A204.1 (cell line): ENCODE results near the gene ANKRD53.

Experiments
- FAIRE-seq: peaks from 2 replicates; lab custom pipeline; 2012; peaks lifted over from hg19 to GRCh38; lab: Jason Lieb, UNC

Gene ANKRD53

GRCh38 chr2:70943205-70943871 is 35.1 kb upstream of the ANKRD53 start:
- FAIRE-seq, result no peak

GRCh38 chr2:70944111-70944690 is 34.2 kb upstream of the ANKRD53 start:
- FAIRE-seq, result no peak

DNA sequence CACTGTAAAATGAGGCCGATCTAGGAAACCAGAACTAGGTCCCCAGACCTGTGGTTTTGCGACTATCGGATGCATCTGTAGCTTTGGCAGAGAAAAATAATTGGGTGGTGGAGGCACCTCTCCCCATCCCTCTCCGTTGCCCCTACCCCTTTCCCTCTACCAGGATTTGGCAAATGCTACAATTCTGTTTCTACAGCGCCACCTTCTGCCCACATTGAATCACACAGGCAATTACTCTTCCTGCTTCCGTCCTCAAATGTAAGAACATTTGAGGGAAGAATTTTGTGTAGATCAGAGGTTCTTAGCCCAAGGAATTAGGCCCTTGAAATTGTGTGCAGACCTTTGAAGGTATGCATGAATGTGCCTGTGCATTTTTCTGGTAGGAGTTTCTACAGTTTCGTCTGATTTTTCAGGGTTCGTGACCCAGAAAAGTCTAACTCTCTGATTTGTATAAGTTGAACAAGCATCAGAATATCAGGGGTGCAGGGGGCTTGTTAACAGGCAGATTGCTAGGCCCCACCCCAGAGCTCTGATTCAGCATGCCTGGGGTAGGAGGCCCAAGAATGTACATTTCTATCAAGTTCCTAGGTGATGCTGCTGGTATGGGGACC is 31.5 kb upstream of the ANKRD53 start:
- no peak for FAIRE-seq

DNA sequence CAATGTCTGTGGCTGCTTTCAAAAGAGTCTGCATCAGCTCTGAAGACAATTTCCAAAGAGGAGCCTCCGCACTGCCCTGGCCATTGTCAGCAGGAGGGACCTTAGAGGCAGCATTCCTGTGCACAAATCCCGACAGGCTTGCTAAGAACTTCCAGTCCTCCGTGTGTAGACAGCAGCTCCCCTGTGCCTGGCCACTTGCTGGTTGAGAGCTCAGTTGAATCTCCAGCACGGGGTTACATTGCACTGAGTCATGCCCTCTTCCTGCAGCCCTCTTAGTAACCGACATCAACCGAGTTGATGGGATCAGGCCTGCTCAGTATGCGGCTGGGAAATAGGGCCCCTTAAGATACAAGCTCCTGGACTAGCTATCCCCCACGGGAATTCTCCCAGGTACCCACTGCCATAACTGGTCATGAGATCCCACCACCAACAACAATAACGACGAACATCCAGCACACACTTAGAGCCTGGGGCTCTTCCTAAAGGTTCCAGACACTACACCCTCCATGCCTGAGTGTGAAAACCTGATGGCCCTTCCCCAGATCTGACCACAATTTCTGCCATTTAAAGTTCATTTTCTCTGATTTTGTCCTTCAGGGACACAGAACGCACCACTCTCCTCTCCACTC is 30.8 kb upstream of the ANKRD53 start:
- no peak for FAIRE-seq

DNA sequence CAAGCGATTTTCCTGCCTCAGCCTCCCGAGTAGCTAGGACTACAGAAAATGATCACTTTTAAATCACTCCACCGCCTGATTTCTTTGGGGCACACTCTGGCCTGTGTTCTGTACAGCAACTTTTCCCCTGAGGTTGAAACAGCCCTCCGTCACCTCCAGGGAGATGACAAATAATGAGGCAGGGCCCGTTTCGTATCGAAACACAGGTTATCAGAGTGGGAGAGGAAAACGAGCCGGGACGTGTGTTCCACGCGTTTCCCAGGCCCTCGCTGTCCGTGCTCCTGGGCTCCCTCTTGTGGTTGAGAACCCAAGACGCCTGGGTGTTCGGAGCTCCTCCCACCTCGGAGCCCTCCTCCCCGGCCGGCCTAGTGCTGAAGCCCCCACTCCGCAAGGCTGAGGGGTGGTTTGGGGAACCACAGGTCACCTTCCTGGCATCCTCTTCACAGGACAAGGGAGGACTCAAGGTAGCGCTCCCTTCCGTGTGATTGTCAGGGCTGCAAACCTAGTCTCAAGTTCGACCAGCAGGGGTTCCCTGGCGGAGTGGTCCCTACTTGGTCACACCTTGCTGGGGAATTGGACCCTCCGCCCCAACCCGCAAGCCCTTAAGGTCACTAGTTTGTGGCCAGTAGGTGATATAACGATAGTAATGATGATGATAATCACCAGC is 30.0 kb upstream of the ANKRD53 start:
- FAIRE-seq, result no peak

DNA sequence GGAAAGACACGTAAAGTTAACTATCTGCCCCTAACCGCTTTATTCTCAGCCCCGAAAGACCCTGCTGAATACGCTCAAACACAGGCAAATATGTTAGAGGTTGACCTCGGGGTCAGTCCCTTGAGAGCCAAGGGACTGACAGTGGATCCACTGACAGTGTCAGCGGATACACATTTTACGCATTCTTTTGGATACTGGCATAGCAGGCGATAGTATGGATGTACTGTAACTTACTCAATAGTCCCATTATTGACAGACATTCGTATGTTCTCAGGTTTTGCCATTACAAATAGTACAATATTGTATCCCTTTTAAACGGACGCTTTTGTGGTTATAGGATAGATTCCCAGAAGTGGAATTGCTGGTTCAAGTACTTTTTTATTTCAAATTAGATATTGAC is 29.3 kb upstream of the ANKRD53 start:
- no peak for FAIRE-seq

DNA sequence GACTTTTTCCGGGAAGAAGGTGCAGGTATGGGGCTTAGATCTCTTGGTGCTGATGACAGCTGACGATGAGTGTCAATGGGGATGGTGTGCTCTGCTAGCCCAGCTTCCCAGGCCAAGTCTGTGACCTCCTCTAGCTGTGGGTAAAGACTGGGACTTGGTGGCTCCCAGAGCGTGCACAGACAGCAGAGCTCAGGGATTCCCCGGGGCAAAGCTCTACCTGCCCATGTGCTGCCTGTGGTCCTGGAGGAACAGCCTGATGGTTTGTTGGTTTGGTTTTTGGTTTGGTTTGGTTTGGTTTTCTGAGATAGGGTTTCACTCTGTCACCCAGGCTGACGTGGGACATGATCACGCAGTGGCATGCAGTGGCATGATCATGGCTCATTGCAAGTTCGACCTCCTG is 23.5 kb upstream of the ANKRD53 start:
- FAIRE-seq, result no peak

- FAIRE-seq, result no peak
Measured at GRCh38 chr2:70956141-70956540, 22.3 kb upstream of the ANKRD53 start.

- FAIRE-seq, result no peak
Measured at GRCh38 chr2:70957798-70958197, 20.6 kb upstream of the ANKRD53 start.

DNA sequence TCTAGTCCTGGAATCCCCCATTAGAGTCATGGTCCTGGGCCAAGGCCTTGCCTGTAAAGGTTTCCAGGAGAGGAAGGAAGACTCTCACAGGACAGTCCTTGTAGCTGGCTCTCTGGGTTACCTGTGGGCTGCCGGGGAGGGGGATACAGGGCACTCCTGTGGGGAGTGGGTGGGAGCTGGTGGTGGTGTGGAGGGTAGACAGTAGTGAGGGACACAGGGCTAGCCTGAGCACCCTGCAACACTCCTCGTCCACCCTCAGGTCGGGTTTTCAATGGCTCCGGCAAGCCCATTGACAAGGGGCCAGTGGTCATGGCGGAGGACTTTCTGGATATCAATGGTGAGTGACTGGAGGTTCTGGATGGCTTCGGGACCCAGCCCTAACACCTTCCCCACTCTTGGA is 19.7 kb upstream of the ANKRD53 start:
- FAIRE-seq, result no peak

- FAIRE-seq, result no peak
Measured at GRCh38 chr2:70959271-70959761, 19.1 kb upstream of the ANKRD53 start.

DNA sequence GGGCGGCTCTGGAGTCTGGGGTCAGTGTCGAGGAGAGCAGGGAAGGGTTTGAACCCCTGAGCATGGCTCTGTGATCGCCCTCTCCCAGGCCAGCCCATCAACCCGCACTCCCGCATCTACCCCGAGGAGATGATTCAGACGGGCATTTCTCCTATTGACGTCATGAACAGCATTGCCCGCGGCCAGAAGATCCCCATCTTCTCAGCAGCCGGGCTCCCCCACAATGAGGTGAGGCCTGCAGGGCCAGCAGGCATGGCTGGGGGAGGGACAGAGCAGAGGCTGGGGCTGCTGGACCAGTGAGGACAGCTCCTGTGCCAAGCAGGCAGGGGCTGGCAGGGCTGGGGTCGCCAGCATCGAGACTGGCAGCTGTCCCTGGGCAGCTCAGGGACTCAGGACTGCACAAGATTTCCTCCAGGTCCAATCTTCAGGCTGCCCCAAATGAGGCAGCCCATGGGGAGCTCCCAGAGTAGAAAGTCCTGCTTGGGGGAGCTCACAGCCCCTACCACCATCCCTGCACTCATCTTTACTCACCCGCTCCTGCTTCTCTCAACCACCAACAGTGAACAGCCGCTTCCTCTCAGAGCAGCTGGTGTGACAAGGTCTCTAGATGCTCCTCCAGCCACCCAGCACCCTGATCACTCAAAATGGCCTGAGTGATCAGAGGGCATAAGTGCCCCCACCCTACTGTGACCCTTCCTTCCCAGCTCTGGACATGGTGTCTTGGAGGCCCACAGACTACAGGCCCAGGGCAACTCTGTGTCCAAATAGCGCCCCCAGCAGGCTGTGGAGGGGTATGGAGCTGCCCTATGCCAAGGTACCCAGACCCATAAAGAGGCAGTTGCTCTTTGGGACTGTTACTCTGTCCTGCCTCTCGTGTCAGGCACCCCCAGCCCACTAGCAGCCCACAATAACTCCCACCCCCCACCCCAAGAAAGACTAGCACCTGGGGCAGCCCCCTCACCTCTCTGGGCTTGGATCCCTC is 18.3 kb upstream of the ANKRD53 start:
- FAIRE-seq, result no peak

DNA sequence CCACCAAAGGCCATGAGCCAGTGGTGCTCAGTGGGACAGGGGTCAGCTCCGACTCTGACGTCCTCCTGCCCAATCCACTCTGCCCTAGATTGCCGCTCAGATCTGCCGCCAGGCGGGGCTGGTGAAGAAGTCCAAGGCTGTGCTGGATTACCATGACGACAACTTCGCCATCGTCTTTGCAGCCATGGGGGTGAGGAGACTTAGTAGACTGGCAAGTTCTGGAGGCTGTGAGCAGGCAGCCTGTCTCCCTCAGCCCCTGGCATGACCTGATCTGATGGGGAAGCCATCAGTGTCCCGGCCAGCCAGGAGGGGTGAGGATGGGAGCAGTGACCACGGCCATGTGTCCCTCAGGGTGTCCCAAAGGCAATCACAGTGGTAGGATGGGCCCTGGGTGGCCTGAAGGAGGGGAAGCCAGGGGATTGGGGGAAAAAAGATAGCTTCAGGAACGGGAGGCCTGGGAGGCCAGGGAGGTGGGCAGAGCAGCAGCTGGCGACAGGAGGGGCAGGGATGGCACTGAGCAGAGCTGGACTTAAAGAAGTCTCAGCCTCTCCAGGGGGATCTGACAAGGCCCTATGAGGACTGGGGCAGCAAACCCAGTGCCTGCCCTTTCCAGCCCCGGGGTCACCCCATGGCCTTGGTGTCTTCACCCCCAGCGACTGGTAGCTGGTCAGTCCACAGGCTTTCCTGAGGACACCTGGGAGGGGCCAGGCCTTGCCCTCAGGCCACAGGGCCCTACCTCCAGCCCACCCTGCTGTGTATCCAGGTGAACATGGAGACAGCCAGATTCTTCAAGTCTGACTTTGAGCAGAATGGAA is 17.4 kb upstream of the ANKRD53 start:
- FAIRE-seq, result no peak

DNA sequence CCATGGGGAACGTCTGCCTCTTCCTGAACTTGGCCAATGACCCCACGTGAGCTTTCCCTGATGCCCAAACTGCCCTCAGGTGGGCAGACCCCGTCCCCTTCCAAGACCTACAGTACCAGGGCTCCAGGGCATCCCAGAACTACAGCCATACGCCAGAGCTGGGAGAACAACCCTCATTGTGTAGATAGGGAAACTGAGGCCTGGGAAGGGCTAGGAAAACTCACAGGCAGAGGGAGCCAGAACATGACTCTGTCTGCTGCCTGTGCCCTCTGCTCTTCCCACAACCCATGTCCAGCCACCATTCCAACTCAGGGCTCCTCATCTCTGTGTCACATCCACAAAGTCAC is 16.8 kb upstream of the ANKRD53 start:
- no peak for FAIRE-seq

DNA sequence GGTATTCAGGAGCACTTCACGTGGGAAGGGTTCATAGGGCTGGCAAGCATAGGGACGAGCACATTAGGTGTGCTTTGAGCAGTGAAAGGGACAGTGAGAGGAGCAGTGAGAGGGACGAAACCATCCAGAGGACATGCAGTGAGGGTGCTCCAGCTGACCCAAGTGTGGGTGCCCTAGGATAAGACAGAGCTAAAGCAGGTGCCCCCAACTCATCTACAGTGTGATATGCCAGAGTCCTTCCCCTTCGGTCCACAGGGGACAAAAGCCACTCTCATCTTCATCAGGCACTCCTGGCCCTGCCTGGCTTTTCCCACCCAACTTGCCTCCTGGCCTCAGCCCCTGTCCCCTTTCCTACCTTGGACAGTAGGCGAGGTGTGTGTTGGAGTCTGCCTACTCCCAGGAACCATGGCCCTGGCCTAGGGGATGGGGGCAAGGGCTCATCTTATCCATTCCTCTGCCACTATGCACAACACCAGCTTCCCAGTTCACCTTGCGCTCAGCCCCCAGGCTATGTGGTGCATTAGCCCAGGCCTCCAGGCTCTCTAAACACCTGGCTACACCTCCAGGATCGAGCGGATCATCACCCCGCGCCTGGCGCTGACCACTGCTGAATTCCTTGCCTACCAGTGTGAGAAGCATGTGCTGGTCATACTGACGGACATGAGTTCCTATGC is 16.1 kb upstream of the ANKRD53 start:
- no peak for FAIRE-seq

DNA sequence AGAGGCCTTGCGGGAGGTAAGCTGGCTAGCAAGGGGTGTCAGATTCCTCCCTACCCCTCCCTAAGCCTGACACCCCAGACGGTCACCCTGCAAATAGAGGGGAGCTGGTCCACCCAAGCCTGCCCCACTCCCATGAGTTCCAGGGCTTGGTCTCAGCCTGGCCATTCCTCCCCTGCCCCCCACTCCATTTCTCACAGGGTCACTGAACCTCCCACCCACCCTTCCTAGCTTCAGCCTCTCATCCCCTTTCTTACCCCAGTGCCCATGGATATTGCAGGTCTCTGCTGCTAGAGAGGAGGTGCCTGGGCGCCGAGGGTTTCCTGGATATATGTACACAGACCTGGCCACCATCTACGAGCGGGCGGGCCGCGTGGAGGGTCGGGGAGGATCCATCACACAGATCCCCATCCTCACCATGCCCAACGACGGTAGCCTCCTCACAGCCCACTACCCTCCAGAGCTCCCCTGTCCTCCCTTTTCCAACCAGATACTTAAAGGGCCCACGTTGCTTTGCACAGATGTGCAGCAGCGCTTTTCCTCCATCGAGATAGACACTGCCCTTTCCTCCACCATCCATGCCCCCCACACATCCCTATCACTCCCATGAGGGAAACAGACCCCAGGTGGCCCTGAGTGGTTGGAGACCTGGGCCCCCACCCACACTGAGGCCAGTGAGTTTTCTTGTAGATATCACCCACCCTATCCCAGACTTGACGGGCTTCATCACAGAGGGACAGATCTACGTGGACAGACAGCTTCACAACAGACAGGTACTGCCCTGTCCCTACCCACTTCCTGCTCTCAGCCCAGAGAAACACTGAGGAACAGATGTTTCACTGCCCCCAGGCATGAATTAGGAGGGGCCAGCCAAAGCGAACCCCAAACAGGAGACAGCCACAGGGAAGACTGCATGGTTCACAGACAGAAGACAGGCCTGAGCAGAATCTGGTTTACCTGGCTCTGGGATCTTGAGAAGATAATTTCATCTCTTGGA is 15.2 kb upstream of the ANKRD53 start:
- FAIRE-seq, result no peak

DNA sequence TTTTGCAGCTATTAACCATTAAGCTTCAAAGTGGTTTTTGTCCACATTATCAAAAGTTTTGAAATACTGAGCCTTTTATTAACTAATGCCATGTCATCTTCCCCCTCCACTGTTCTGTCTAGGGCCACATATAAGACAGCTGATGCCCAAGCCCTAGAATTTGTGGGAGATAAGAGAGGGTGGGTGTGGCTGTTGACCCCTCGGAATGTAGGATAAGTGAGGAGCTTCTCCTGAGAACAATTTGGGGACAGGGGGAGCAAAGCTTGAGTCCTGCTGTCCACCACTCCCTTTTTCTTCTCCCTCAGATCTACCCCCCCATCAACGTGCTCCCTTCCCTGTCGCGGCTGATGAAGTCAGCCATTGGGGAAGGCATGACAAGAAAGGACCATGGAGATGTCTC is 14.3 kb upstream of the ANKRD53 start:
- FAIRE-seq, result no peak

GRCh38 chr2:70964596-70965386 is 13.6 kb upstream of the ANKRD53 start:
- no peak for FAIRE-seq
